Activated CD4-positive, alpha-beta T cell treated with anti-CD3 and anti-CD28 coated beads for 24 hours (primary cell): ENCODE results near the gene PLEKHA5.
"Not testable (repeated sequence)": the region's sequence is repeated elsewhere in the genome, so short reads cannot be mapped to it uniquely, and the experiment has no call there.

Experiments
- DNase-seq, 2 donors: peaks; one replicate each; pipeline ENCODE4 v3.0.0-alpha.2; 2020; ENCODE audit warnings: low read depth in 2 of 2

Gene PLEKHA5

DNA sequence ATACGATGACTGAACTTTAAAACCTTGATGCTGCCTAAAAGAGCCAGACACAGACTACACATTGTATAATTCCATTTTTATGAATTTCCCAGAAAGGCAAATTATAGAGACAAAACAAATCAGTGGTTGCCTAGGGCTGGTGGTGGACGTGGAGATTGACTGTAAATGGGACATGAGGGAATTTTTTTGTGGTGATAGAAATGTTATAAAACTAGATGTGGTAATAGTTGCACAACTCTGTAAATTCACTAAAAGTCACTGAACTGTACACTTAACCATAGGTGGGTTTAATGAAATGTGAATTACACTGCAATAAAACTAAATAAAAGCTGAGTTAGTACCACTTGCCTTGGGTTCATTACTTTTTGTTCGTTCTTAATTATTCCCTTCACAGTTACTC, 72.1 kb downstream of the PLEKHA5 start:
- no peak for DNase-seq

DNA sequence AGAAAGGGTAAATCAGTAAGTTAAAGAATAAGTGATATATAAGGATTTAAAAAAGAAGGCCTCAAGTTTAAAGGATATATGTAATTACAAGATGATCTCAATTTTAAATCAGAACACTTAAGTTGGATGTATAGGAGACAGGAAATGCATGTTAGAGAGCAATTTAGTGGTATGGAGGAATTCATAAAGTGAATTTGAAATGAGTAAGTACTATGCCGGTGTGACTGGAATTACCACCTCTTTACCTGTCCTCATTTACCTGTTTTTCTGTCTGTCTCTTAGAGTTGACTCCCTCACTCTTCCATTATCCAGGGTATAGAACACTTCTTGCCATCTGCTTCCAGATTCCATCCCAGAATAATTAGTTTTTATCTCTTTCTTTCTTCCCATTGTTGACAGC, 73.5 kb downstream of the PLEKHA5 start:
- no peak for DNase-seq

DNA sequence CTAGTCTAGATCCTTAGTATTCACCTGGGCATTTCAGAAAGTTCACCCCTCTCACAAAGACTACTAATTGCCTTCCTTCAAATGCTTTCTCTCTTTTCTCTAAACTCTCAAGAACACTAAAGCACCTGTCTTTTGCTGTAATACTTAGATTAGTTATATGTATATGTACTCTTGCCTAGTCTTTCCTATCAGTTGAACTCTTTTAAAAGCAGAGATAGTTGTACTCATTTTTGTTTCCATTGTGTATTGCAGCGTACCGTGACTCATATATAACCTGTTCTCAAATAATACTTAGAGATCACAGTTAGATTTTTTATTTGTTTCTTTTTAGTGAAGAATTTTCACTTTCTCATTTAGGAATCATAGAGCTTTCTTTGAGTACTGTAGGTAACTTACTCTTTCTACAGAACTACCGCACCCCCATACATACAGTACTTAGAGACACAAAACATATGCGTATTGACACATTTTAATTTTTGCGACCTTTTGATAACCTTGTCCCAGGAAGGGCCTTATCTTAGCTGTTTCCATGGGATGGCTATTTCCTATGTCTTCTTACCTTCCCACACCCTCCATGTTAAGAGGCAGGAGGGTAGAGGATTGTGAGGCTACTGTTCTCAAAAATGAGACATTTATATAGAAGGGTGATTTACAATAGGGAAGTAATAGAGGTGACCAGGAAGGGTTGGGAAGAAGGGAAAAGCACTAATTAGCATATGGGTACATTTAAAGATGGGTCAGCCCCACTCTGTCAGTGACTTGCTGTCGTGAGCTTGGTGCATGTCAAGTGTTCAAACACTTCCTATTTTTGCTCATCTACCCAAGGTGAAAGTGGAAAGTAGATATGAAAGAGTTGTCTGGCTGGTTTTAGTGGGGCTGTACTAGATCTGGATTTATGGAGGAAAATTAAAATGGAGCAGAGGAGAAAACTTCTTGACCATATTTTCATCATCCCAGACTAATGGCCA, 74.3 kb downstream of the PLEKHA5 start:
- no peak for DNase-seq

DNA sequence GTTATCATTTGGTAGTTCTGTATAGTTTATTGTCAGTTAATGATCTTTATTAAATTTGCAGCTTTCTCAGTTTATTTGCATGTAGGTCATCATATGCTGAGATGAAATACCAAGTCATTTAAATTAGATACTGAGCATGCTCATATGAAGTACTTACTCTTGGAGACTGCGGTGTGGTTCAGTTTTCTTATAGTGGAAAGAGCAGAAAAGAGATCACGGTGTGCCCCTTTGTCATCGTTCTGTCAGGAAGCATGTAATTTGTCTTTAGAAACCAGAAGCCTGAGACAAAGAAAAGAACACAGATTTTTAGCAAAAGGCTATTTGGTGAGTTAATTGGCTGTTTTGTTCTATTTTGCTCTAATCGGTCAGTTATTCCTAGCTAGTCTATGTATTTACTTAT, 75.6 kb downstream of the PLEKHA5 start:
- DNase-seq = no peak

DNA sequence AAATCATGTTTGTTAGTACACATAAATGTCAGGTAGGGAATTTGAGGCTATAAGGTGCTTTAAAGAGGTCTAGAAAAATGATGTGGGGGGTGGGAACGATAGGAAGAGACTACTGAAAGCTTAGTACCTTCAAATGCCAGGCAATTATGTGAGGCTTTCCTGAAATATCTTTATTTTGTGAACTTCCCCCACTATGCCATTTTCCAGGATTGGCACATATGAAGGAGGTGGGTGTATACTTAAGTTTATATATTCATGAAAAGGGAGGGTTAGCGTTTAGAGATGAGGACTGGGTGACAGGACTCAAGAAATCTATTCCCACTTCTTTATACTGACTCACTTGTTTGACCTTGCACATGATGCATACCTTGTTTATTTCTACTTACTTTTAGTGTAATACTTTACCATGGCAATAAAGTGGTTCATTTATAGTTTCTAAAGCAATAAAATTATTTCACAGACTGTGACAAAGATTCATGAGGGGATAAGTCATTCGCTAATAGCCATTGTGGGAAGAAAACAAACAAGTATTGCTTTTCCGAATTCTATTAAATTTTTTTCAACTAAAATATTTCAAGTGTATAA, 77.1 kb downstream of the PLEKHA5 start:
- DNase-seq = no peak

DNA sequence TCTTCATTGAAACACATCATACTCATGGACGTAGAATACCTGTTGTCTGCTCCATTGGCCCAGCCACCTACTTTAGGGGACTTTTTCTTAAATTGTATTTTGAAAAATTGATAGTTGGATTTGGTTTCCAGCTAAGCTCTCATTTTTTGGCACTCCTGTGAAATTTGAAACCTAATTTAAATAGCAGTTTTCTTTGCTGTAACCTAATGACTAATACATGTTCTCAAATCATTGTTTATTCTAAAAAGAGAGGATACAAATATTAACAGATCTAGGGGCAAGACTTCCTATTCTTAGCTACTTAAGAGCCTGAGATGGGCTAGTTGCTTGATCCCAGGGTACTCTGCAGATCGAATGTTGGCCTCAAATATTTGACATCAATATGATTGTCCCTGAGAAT, 78.9 kb downstream of the PLEKHA5 start:
- DNase-seq = no peak

DNA sequence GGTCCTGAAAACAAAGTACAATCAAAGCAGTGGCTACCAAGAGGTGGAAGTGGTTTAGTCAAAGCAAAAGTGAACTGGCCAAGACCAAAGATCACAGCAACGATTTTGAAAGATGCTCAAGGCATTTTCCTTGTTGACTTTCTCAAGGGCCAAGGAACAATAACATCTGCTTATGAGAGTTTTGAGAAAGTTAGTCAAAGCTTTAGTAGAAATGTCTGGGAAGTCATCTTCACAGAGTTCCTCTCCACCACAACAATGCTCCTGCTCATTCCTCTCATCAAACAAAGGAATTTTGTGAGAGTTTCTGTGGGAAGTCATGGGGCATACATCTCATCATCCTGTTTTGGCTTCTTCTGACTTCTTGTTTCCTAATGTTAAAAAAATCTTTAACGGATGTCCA, 80.1 kb downstream of the PLEKHA5 start:
- DNase-seq = no peak

DNA sequence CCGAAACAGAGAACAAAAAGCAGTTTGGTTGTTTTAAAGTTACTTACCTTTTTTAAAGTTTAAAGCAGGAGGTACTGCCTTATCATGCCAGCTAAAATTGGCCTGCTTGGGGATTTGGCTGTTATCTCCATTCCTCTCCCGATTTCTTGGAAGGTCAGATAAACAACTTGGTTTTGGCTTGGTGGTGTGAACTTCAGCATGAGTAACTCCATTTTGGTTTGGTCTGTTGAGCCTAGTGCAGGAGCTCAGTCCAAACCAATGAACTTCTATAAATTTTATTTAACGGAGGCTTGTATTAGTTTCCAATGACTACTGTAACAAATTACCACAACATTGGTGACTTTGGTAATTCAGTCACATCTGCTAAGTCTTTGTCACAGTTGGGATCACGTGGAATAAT, 82.3 kb downstream of the PLEKHA5 start:
- DNase-seq = no peak

DNA sequence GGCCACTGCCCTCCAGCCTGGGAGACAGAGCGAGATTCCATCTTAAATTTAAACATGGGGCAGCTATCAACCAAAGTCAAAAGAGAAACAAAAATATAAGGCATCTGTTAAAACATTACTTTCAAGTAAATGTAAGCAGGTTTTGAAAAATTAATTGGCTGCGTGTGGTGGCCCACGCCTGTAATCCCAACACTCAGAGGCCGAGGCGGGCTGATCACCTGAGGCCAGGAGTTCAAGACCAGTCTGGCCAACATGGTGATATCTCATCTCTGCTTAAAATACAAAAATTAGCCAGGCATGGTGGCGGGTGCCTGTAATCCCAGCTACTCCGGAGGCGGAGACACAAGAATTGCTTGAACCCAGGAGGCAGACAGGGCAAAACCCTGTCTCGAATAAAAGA, 82.7 kb downstream of the PLEKHA5 start:
- DNase-seq = no peak

DNA sequence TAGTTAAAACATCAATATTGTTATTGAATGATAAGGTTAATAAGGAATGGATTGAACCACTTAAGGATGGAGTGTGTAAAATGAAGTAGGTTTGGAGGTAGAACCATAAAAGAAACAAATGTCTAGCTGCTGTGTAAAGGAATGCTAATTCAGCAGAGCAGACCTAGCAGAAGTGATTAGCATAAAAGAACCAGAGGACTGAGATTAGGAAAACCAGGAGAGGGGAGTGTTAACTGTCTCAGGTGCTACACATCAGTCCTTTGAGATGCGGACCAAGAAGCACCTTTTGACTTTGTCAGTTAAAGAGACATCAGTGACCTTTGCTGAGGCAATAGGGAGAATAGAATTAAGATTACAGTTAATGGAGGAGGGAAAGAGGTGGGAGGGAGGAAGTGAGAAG, 84.5 kb downstream of the PLEKHA5 start:
- DNase-seq = no peak

DNA sequence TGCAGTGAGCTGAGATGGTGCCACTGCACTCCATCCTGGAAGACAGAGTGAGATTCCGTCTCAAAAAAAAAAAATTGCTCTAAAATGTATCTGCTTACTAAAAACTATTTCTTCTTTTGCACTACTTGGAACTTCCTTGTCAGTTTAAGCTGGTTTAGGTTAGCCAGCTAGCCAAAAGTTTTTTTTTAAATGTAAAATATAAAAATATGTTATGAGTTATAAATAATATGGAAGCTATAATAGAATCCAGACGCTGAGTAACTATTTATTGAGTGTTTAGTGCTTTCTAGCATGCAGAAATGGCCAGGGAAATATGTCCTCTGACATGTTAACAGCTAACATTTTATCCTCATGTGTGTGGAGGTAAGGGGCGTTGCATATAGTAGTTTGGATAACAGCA, 85.6 kb downstream of the PLEKHA5 start:
- no peak for DNase-seq

DNA sequence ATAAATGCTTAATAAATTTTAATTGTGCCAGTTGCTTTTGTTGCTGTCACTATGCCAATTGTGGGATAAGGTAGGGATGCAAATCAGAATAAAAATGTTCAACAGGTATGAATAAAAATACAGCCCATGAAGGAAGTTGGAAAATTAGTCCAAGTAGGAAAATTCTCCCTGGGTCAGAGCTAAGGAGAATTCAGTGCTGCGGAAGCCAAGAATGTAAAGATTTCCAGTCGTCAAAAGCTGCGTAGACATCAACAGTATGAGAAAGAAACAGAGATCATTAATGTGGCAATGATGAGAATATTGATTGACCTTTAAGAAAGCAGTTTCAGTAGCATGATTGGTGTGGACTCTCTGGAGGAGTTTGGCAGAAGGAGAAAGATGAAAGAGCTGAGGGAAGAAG, 87.9 kb downstream of the PLEKHA5 start:
- no peak for DNase-seq

DNA sequence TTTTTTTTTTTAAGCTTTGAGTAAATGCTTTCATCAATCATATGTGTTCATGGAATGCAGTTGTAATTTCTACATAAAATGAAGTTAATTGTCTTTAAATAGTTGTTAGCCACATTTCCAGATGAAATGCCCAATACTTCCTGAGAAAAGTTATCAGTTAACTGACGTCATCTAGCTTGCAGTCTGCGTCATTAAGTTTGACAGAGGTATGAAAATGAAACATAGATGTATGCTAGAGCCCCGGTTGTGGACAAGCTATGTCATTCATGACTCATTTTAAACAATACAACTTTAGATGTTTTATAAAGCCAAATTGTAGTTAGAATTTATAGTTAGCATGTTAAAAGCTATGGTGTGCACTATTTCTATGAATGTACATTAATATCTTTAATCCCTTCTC, 90.7 kb downstream of the PLEKHA5 start:
- no peak for DNase-seq

DNA sequence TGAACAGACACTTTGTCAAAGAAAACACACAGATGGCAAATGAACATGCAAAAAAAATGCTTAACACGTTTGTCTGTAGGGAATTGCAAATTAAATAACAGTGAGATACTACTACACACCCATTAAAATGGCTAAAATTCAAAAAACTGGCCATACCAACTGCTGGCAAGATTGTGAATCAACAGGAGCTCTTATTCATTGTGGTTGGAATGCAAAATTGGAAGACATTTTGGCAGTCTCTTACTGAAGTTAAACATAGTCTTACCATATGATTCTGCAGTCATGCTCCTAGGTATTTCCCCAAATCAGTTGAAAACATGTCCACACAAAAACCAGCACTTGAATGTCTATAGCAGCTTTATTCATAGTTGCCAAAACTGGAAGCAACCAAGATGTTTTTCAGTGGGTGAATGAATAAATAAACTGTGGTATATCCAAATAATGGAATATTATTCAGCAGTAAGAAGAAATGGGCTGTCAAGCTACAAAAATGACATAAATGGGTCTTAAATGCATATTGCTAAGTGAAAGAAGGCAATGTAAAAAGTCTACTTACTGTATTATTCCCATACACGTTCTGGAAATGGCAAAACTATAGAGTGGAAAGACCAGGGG, 91.4 kb downstream of the PLEKHA5 start:
- no peak for DNase-seq

DNA sequence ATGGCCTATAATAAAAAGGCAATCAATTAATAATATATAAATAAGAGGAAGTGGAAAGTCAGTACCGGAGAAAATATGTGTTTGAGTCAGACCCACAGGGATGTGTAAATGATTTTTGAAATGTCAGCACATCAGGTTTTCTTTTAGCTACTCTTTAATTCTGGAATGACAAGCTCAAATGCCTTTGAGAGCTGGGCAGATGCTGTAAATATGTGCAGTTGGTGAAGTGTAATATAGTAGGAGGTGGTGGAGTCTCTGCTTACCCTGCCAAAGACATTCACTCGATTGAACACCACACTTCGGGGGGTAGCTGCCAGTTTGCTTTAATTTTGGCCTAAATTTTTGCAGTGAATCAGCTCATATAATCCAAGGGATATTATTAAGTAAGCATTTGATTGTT, 93.0 kb downstream of the PLEKHA5 start:
- DNase-seq = no peak

DNA sequence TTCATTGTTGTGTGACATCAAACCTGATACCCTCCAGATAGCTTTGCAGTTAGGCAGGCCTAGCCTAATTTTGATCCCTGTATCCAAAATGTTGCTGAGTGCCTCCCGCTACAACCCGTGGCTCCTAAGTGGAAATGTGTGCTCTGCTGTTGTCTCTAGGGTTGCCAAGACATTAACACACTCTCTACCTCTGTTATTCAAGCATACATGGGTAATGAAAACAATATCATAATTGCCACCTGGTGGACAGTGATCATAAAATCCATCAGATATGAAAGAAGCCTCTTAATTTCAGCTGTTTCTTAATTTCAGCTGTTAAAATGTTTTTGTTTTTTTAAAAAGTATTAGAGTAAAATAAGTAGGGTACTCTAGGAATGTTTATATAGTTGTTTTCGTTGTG, 93.5 kb downstream of the PLEKHA5 start:
- DNase-seq = no peak

DNA sequence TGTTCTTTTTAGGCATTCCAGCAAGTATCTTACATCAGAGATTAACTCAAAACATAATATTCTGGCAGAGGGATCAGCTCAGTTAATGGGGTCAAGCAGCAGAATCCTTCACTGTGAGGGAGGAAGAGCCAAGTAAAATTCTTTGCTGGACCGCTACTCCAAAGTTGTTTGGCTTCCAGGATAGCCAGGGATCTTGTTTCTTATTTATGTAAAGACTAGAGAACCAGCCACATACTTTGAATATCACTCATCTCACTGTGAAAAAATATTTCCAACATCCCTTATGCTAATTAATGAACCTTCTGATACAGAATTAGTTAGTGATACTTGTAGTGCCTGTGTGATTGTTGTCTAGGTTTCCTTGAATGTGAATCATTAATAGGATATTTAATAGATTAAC, 94.2 kb downstream of the PLEKHA5 start:
- no peak for DNase-seq

DNA sequence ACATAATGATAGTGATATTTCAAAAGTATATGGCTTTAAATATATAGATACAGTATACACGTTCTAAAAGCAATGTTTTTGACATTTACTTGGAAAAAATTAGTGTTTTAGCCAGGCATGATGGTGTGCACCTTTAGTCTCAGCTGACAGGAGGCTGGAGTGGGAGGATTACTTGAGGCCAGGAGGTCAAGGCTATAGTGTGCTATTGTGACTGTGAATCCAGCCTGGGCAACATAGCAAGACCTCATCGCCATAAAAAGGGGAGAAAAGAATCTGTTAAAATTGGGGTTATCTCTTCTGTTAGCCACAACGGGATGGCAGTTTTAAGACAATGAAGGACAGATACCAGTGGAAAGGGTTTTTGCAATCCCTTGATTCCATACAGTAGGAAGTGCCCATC, 95.2 kb downstream of the PLEKHA5 start:
- DNase-seq = no peak

DNA sequence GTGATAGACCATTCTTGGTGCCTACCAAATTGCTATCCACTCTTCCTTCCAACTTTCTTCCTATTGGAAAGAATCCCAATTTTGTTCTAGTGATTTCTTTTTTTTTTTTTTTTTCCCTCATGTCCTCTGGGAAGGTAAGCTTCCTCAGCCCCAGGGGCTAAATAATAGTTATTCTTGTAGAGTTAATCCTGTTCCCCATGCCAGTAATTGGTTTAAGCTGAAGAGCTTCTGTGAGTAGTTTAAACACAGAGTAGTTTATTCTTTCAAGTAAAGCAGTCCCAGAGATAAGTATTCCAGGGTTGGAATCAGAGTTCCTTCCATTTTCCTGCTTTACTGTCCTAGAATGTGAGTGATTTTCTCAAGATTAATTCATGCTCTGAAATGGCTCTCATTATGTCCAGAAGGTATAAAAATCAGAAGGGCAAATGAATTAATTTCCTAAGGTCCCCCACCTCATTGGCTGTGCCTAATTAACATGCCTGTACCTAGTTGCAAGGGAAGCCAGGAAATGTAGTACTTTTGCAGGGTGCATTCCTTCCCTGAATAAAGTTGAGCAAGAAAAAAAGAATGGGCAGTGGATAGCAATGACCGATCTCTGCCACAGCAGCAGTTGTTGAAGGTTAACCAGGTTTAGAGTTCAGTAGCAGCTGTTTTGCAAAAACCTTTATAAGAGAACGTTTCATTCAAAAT, 97.8 kb downstream of the PLEKHA5 start:
- no peak for DNase-seq

DNA sequence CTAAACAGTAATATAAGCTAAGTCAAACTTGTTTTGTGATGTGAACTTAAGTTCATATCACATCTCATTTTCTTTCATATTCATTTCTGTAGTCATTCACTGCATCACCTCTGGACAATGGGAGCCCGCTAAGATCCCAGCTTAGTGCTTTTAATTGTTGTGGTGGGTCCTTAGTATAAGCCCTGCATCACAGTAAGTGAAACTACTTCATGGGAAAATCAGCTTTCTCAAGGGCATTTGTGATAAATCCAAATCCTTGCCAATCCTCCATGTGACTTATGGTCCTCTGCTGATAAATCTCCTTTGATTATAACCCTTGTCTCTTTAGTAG, 98.3 kb downstream of the PLEKHA5 start:
- no peak for DNase-seq

DNA sequence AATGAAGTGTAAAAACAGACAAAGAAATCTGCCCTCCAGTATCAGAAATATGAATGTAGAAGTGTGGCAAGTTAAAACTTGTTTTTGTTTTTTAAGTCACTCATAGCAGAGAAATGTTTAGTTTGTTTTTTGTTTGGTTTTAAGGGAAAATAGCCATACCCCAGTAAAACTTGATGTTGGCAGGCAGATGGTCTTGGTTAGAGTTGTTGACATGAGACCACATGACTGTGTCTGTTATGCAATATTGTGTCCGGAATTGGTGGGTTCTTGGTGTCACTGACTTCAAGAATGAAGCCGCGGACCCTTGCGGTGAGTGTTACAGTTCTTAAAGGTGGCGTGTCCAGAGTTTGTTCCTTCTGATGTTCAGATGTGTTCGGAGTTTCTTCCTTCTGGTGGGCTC, 99.5 kb downstream of the PLEKHA5 start:
- DNase-seq = not testable (repeated sequence)

DNA sequence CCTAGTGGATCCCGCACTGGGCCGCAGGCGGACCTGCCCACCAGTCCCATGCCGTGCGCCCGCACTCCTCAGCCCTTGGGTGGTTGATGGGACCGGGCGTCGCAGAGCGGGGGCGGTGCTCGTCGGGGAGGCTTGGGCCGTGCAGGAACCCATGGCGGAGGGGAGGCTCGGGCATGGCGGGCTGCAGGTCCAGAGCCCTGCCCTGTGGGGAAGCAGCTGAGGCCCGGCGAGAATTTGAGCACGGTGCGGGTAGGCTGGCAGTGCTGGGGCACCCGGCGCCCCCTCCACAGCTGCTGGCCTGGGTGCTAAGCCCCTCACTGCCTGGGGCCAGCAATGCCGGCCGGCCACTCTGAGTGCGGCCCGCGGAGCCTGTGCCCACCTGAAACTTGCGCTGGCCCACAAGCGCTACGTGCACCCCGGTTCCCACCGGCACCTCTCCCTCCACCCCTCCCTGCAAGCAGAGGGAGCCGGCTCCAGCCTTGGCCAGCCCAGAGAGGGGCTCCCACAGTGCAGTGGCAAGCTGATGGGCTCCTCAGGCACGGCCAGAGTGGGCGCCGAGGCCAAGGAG, 100.8 kb downstream of the PLEKHA5 start:
- no peak for DNase-seq
